Lung (tissue), 12 donors: ENCODE results near the gene ANKRD31. TPM values are rescaled to one million over a fixed set of nuclear protein-coding genes. Genes with fewer than 3 reads are reported as not detected.

Source experiments
- ATAC-seq: fragments of 200-7000 bp; cut with Tn5 transposase; one replicate; pipeline ENCODE4 v1.9.1; 2020; ENCODE audit warnings: moderate number of reproducible peaks; ENCODE audit not compliant: insufficient read depth, low FRiP score
- DNase-seq, 3 donors: peaks; one replicate each; pipeline ENCODE4 v3.0.0-alpha.2; 2013 to 2017
- H3K27ac ChIP-seq, 2 donors: one replicate each; pipeline ENCODE4 v1.5.1; 2013; ENCODE audit warnings: mild to moderate bottlenecking in 2 of 2, moderate library complexity in 2 of 2, control low read depth in 1 of 2, inconsistent platforms in 1 of 2, low read depth in 1 of 2, low read length in 1 of 2
- H3K27me3 ChIP-seq, 3 donors: one replicate each; pipeline ENCODE4 v1.5.1; 2013; ENCODE audit warnings: low read length in 2 of 3; ENCODE audit not compliant: control insufficient read depth in 3 of 3, insufficient read depth in 3 of 3
- H3K36me3 ChIP-seq, 4 donors: one replicate each; pipeline ENCODE4 v1.5.1; 2013; ENCODE audit warnings: low read length in 4 of 4, mild to moderate bottlenecking in 1 of 4, moderate library complexity in 1 of 4; ENCODE audit not compliant: control insufficient read depth in 4 of 4, insufficient read depth in 4 of 4
- H3K4me1 ChIP-seq, 5 donors: one replicate each; pipeline ENCODE4 v1.5.1; 2013; ENCODE audit warnings: low read length in 5 of 5, mild to moderate bottlenecking in 2 of 5, moderate library complexity in 1 of 5; ENCODE audit not compliant: control insufficient read depth in 5 of 5, insufficient read depth in 5 of 5
- H3K4me3 ChIP-seq: one replicate; pipeline ENCODE4 v1.5.1; 2013; ENCODE audit warnings: mild to moderate bottlenecking, control low read depth, moderate library complexity
- H3K9ac ChIP-seq, 2 donors: one replicate each; pipeline ENCODE4 v1.5.1; 2013; ENCODE audit warnings: low read length in 2 of 2, control low read depth in 1 of 2; ENCODE audit not compliant: insufficient read depth in 1 of 2
- H3K9me3 ChIP-seq, 4 donors: one replicate each; pipeline ENCODE4 v1.5.1; 2013; ENCODE audit warnings: low read length in 3 of 4, mild to moderate bottlenecking in 1 of 4, moderate library complexity in 1 of 4; ENCODE audit not compliant: control insufficient read depth in 4 of 4, insufficient read depth in 3 of 4
- WGBS, 2 donors: extraction: QIAGEN DNeasy Blood & Tissue Kit; methylation state at CpG; one replicate each; pipeline ENCODE4 v1.1.7; 2013; 5-methylcytosine and 5-hydroxymethylcytosine counted together
- polyA plus RNA-seq, 2 donors: library from polyadenylated mRNA; stranded (reverse); fragments of 200-250 nt; gene quantifications; one replicate each; pipeline ENCODE4 v1.2.1, GENCODE V29; 2013
- total RNA-seq, 2 donors: library from RNA; depleted of rRNA in 1 of 2; stranded (reverse); fragments of >200 nt in 1 of 2; gene quantifications; one replicate each; pipeline ENCODE4 v1.2.1, GENCODE V29; 2014 to 2021
- TF ChIP-seq, protein P1 (sequence below): IDR thresholded peaks from 2 replicates; pipeline ENCODE4 v1.5.1; 2012; ENCODE audit warnings: mild to moderate bottlenecking; ENCODE audit errors: control extremely low read depth, extremely low read depth
- donor health status: control.
- donor health status: control.
- donor health status: Bipolar disorder and iron deficiency.
- donor health status: healthy.
- donor health status: DM: yes; HTN: yes; CAD: no.

The ANKRD31 gene
- total and polyA plus RNA-seq, 4 donors, result 0.06 to 0.51 (median 0.16) TPM

DNA sequence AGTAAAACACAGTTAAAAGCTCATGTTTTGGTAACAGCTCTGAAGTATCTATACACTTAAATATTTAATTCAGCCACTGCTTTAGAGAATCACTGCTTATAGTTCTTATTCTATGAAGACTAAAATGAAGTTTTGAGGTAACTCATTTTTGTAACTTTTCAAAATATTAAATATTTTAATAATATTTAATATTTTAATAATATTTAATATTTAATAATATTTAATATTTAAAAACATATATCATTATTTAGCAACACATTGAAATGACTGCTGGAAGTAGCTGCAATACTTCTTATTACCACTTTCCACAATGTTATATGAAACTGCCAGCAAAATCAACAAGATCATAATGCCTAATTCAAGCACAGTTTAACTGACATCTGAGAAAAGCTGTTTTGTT, 165.6 kb downstream of the ANKRD31 start:
- H3K4me3 ChIP-seq, result no peak overlapping the region
- H3K9ac ChIP-seq, result no peak overlapping the region
- H3K27me3 ChIP-seq, result peaks cover 0 to 2% (median 0%) of the 10 kb centered on the region in 3 donors
- DNase-seq, result no peak
- no peaks in the 10 kb centered on the region for H3K9me3 ChIP-seq
- TF ChIP-seq, protein P1, sequence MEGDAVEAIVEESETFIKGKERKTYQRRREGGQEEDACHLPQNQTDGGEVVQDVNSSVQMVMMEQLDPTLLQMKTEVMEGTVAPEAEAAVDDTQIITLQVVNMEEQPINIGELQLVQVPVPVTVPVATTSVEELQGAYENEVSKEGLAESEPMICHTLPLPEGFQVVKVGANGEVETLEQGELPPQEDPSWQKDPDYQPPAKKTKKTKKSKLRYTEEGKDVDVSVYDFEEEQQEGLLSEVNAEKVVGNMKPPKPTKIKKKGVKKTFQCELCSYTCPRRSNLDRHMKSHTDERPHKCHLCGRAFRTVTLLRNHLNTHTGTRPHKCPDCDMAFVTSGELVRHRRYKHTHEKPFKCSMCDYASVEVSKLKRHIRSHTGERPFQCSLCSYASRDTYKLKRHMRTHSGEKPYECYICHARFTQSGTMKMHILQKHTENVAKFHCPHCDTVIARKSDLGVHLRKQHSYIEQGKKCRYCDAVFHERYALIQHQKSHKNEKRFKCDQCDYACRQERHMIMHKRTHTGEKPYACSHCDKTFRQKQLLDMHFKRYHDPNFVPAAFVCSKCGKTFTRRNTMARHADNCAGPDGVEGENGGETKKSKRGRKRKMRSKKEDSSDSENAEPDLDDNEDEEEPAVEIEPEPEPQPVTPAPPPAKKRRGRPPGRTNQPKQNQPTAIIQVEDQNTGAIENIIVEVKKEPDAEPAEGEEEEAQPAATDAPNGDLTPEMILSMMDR, result no peak
- H3K27ac ChIP-seq, result no peak overlapping the region
- H3K36me3 ChIP-seq, result no peaks in the 10 kb centered on the region
- ATAC-seq, result no peak
- H3K4me1 ChIP-seq, result no peaks in the 10 kb centered on the region

DNA sequence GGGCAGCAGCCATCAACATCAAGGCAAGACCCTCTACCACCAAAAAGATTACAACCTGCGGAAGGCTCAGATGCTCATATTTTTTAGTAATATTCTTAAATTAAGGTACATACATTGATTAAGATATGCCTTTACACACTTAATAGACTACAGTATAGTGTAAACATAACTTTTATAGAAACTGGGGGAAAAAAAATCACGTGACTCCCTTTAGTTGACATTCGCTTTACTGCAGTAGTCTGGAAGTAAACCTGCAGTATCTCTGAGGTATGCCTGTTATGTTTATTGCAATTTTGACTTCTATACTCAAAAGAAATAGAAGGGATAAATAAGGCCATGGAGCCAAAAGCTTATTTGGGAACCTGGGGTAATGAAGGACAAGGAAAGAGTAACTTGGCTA, 169.2 kb downstream of the ANKRD31 start:
- H3K27ac ChIP-seq, result no peak overlapping the region
- ATAC-seq (no peak), DNase-seq (no peak)
- H3K9ac ChIP-seq, result no peak overlapping the region
- H3K9me3 ChIP-seq, result no peaks in the 10 kb centered on the region
- no peak overlapping the region for H3K4me3 ChIP-seq
- H3K4me1 ChIP-seq, result no peaks in the 10 kb centered on the region
- WGBS, 2 donors, result 94 to 97% methylated on average over 3 of the region's 3 CpGs
- TF ChIP-seq, protein P1, result no peak
- no peaks in the 10 kb centered on the region for H3K36me3 ChIP-seq
- peaks cover 0 to 2% (median 0%) of the 10 kb centered on the region in 3 donors for H3K27me3 ChIP-seq

DNA sequence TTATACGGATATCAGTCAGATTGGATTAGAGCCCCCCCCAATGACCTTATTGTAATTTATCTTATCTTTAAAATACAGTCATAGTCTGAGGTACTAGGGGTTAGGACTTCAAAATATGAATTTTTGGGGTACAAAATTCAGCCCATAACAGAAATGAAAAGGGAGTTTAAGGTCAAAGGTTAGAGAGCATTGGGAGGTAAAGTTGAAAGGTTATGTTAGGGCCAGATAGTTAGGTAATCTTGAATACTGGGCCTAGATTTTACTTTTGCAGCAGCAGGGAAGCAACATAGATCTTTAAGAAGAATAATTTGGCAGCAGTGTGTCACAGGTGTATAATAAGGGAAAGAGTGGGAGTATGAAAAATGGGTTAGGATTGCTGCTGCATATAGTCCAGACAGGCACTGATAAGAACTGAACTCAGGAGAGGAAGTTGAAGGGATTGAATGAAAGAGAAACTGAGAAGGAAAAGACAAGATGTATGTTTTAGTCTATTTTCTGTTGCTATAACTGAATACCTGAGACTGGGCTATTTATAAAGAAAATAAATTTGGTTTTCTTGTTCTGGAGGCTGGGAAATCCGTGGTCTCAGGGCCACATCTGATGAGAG, 173.7 kb downstream of the ANKRD31 start:
- TF ChIP-seq, protein P1, result no peak
- Histone ChIP-seq H3K36me3 (no peaks in the 10 kb centered on the region), H3K27me3 (no peaks in the 10 kb centered on the region), H3K9me3 (no peaks in the 10 kb centered on the region), H3K27ac (no peak overlapping the region), H3K9ac (no peak overlapping the region), H3K4me1 (no peaks in the 10 kb centered on the region), H3K4me3 (no peak overlapping the region)
- ATAC-seq (no peak), DNase-seq (no peak)
- 80 to 89% methylated on average over 2 of the region's 2 CpGs for WGBS, 2 donors
